Measurements from ENCODE around the gene GLIS1.

DNA sequence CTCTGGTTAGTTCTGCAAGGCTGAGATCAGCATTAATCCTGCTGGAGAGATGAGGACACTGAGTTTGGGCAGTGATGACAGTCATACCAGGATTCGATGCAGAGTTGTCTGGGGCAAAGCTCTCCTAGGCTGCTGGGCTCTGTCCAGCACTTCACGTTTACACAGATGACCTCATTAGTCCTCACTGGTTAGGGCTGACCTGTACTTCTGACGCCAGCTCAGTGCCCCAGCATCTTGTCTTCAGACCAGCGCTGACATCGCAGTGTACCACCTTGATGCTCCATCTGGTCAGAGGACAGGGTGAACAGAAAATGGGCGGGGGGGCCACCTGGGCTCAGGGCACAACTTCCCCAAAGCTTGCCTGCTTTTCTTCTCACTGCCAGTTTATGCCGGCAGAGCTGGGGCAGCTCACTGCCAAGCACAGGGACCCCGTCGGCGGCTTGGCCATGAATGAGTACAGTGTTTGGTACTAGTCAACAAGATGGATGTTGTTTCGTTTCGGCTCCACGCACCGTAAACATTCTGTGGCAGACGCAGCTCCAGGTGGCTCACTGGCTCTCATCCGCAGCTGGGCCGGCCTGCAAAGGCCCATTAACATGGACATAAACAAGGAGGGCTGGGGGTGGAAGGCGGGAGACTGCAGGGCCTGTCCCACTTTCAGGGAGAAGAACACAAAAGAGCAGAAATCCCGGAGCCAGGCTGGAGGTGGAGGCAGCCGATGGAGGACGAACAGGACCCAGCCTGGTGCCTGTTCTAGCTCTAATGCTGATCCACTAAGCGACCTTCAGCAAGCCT lies 118.7 kb downstream of the GLIS1 start:
- TF ChIP-seq CTCF (IDR thresholded peaks at IDR 0.05): no peak
- TF ChIP-seq POLR2A (IDR thresholded peaks at IDR 0.05): no peak

All from lower leg skin (tissue), 3 donors.